ENCODE measurements around the gene CAPN11.
"Not testable (repeated sequence)": the region's sequence is repeated elsewhere in the genome, so short reads cannot be mapped to it uniquely, and the experiment has no call there.

Gene CAPN11

GRCh38 chr6:44179648-44180047, 21.0 kb downstream of the CAPN11 start:
- DNase-seq (ENCODE audit: low read depth in 2 of 3, low spot score in 1 of 3): no peak

- no peak for DNase-seq (ENCODE audit: low read depth in 2 of 3, low spot score in 1 of 3)
Observed at GRCh38 chr6:44180406-44180805, 21.8 kb downstream of the CAPN11 start.

GRCh38 chr6:44180886-44181285, 22.3 kb downstream of the CAPN11 start:
- DNase-seq (ENCODE audit: low read depth in 2 of 3, low spot score in 1 of 3): no peak

- not testable (repeated sequence) for DNase-seq (ENCODE audit: low read depth in 2 of 3, low spot score in 1 of 3)
Observed at GRCh38 chr6:44181784-44182183, 23.2 kb downstream of the CAPN11 start.

GRCh38 chr6:44182911-44183390, 24.3 kb downstream of the CAPN11 start:
- no peak for DNase-seq (ENCODE audit: low read depth in 2 of 3, low spot score in 1 of 3)

GRCh38 chr6:44183783-44184182, 25.2 kb downstream of the CAPN11 start:
- DNase-seq (ENCODE audit: low read depth in 2 of 3, low spot score in 1 of 3): no peak

- DNase-seq (ENCODE audit: low read depth in 2 of 3, low spot score in 1 of 3): not testable (repeated sequence)
Observed at GRCh38 chr6:44185356-44185755, 26.7 kb downstream of the CAPN11 start.

- no peak for DNase-seq (ENCODE audit: low read depth in 2 of 3, low spot score in 1 of 3)
Observed at GRCh38 chr6:44185953-44186634, 27.5 kb downstream of the CAPN11 start.

- no peak for DNase-seq (ENCODE audit: low read depth in 2 of 3, low spot score in 1 of 3)
Observed at GRCh38 chr6:44186635-44187025, 28.0 kb downstream of the CAPN11 start.

- no peak for DNase-seq (ENCODE audit: low read depth in 2 of 3, low spot score in 1 of 3)
Observed at GRCh38 chr6:44188819-44189218, 30.2 kb downstream of the CAPN11 start.

GRCh38 chr6:44189257-44189656, 30.6 kb downstream of the CAPN11 start:
- no peak for DNase-seq (ENCODE audit: low read depth in 2 of 3, low spot score in 1 of 3)

GRCh38 chr6:44190715-44191114, 32.1 kb downstream of the CAPN11 start:
- DNase-seq (ENCODE audit: low read depth in 2 of 3, low spot score in 1 of 3): no peak

GRCh38 chr6:44192428-44193041, 33.9 kb downstream of the CAPN11 start:
- no peak for DNase-seq (ENCODE audit: low read depth in 2 of 3, low spot score in 1 of 3)

GRCh38 chr6:44193307-44193910, 34.8 kb downstream of the CAPN11 start:
- DNase-seq (ENCODE audit: low read depth in 2 of 3, low spot score in 1 of 3): no peak

GRCh38 chr6:44194326-44194725, 35.7 kb downstream of the CAPN11 start:
- DNase-seq (ENCODE audit: low read depth in 2 of 3, low spot score in 1 of 3): no peak

GRCh38 chr6:44196351-44196750, 37.7 kb downstream of the CAPN11 start:
- not testable (repeated sequence) for DNase-seq (ENCODE audit: low read depth in 2 of 3, low spot score in 1 of 3)

- no peak for DNase-seq (ENCODE audit: low read depth in 2 of 3, low spot score in 1 of 3)
Observed at GRCh38 chr6:44198684-44199083, 40.1 kb downstream of the CAPN11 start.

- DNase-seq (ENCODE audit: low read depth in 2 of 3, low spot score in 1 of 3): no peak
Observed at GRCh38 chr6:44199883-44200282, 41.3 kb downstream of the CAPN11 start.

GRCh38 chr6:44201200-44201599, 42.6 kb downstream of the CAPN11 start:
- no peak for DNase-seq (ENCODE audit: low read depth in 2 of 3, low spot score in 1 of 3)

GRCh38 chr6:44201638-44202303, 43.2 kb downstream of the CAPN11 start:
- no peak for DNase-seq (ENCODE audit: low read depth in 2 of 3, low spot score in 1 of 3)

GRCh38 chr6:44202332-44202971, 43.8 kb downstream of the CAPN11 start:
- DNase-seq (ENCODE audit: low read depth in 2 of 3, low spot score in 1 of 3): no peak

Measured in stimulated activated CD4-positive, alpha-beta T cell treated with anti-CD3 and anti-CD28 coated beads, Interleukin-12 subunit alpha, Interleukin-12 subunit beta, amount 100 ng/mL, for 48 hours (primary cell).